Tibial nerve (tissue), 4 donors: Measurements from ENCODE around the gene KRT16. TPM values are rescaled to one million over a fixed set of nuclear protein-coding genes. Genes with fewer than 3 reads are reported as not detected.

ENCODE experiments used
- DNase-seq, 2 donors: peaks; one replicate each; pipeline ENCODE4 v3.0.0-alpha.2; 2019; ENCODE audit warnings: low spot score in 2 of 2
- H3K27ac ChIP-seq, 4 donors: fragments of 200-600 bp; sonication (generic) in 3 of 4; one replicate each; pipeline ENCODE4 v1.5.1; 2017 to 2019; ENCODE audit warnings: mild to moderate bottlenecking in 1 of 4
- H3K27me3 ChIP-seq, 2 donors: fragments of 200-600 bp; sonication (generic) in 1 of 2; one replicate each; pipeline versions ENCODE4 v1.5.1 to v1.6.0; 2017 to 2019
- H3K36me3 ChIP-seq, 3 donors: fragments of 200-600 bp; sonication (generic); one replicate each; pipeline ENCODE4 v1.5.1; 2018 to 2019
- H3K4me1 ChIP-seq, 4 donors: fragments of 200-600 bp; sonication (generic) in 3 of 4; one replicate each; pipeline ENCODE4 v1.5.1; 2017 to 2019
- H3K4me3 ChIP-seq, 4 donors: fragments of 200-600 bp; sonication (generic) in 3 of 4; one replicate each; pipeline ENCODE4 v1.5.1; 2017 to 2019; ENCODE audit warnings: mild to moderate bottlenecking in 1 of 4, moderate library complexity in 1 of 4
- H3K9me3 ChIP-seq, 4 donors: fragments of 200-600 bp; sonication (generic) in 3 of 4; one replicate each; pipeline ENCODE4 v1.5.1; 2017 to 2019
- CTCF ChIP-seq, 5 experiments: fragments of 200-600 bp in 3 of 5; fragments of 450-650 bp in 2 of 5; sonication (generic) in 3 of 5; IDR thresholded peaks; one replicate each; pipeline ENCODE4 v1.5.1; 2016 to 2019; ENCODE audit warnings: antibody characterized with exemption in 5 of 5, mild to moderate bottlenecking in 3 of 5, moderate library complexity in 2 of 5
- EP300 ChIP-seq, 2 donors: sonication (generic); formaldehyde crosslinking; IDR thresholded peaks; one replicate each; pipeline ENCODE4 v1.6.1; 2017; ENCODE audit warnings: antibody characterized with exemption in 2 of 2, mild to moderate bottlenecking in 1 of 2
- POLR2A ChIP-seq, 2 donors: fragments of 450-650 bp; IDR thresholded peaks; one replicate each; pipeline ENCODE4 v1.6.1; 2017; ENCODE audit warnings: antibody characterized with exemption in 2 of 2, mild to moderate bottlenecking in 2 of 2, moderate library complexity in 2 of 2
- WGBS, 2 donors: methylation state at CpG; one replicate each; pipeline ENCODE4 v1.1.5; 2018; 5-methylcytosine and 5-hydroxymethylcytosine counted together
- total RNA-seq, 4 donors: library from RNA; depleted of rRNA; stranded (reverse); fragments of >200 nt; gene quantifications; one replicate each; pipeline ENCODE4 v1.1.0, GENCODE V29; 2016

KRT16 gene
- total RNA-seq, 4 donors from 2014 or later, result 2.4 to 12.6 (median 6.6) TPM; not detected in 1

GRCh38 chr17:41653892-41654677 lies 41.5 kb upstream of the KRT16 start:
- 71 to 76% methylated on average over 2 to 10 of the region's 14 CpGs for WGBS, 2 donors
- H3K27ac ChIP-seq, result peak overlapping the region in 3 of 4 donors; percentile 79 to 86 (median 80)
- no peaks in the 10 kb centered on the region for H3K36me3 ChIP-seq
- H3K4me1 ChIP-seq, result peaks cover 0 to 62% (median 11%) of the 10 kb centered on the region in 4 donors
- no peaks in the 10 kb centered on the region for H3K9me3 ChIP-seq
- H3K27me3 ChIP-seq, result no peaks in the 10 kb centered on the region
- TF ChIP-seq POLR2A (IDR thresholded peaks at IDR 0.05) (no peak), CTCF (IDR thresholded peaks at IDR 0.05) (no peak), EP300 (IDR thresholded peaks at IDR 0.05) (peak in 1 of 2 donors; percentile 6)
- H3K4me3 ChIP-seq, result no peak overlapping the region
- DNase-seq, result no peak

- H3K4me3 ChIP-seq, result no peak overlapping the region
- no peaks in the 10 kb centered on the region for H3K27me3 ChIP-seq
- TF ChIP-seq POLR2A (IDR thresholded peaks at IDR 0.05) (no peak), CTCF (IDR thresholded peaks at IDR 0.05) (no peak), EP300 (IDR thresholded peaks at IDR 0.05) (no peak)
- H3K4me1 ChIP-seq, result peaks cover 0 to 65% (median 12%) of the 10 kb centered on the region in 4 donors
- 93% methylated on average over 5 of the region's 5 CpGs for WGBS, 2 donors
- H3K27ac ChIP-seq, result peak overlapping the region in 2 of 4 donors; percentile 79 to 86
- DNase-seq, result no peak
- no peaks in the 10 kb centered on the region for H3K9me3 ChIP-seq
- H3K36me3 ChIP-seq, result no peaks in the 10 kb centered on the region
Measured at GRCh38 chr17:41653421-41653820, 40.9 kb upstream of the KRT16 start.

- TF ChIP-seq POLR2A (IDR thresholded peaks at IDR 0.05) (no peak), EP300 (IDR thresholded peaks at IDR 0.05) (no peak), CTCF (IDR thresholded peaks at IDR 0.05) (no peak)
- no peaks in the 10 kb centered on the region for H3K9me3 ChIP-seq
- H3K27ac ChIP-seq, result peak overlapping the region in 2 of 4 donors; percentile 79 to 86
- no peaks in the 10 kb centered on the region for H3K36me3 ChIP-seq
- H3K27me3 ChIP-seq, result no peaks in the 10 kb centered on the region
- H3K4me1 ChIP-seq, result peaks cover 0 to 69% (median 17%) of the 10 kb centered on the region in 4 donors
- WGBS, 2 donors, result 78 to 82% methylated on average over 4 to 5 of the region's 5 CpGs
- DNase-seq, result no peak
- H3K4me3 ChIP-seq, result no peak overlapping the region
Measured at GRCh38 chr17:41652461-41652970, 39.9 kb upstream of the KRT16 start.

- Histone ChIP-seq H3K36me3 (no peaks in the 10 kb centered on the region), H3K4me1 (peaks cover 0 to 63% (median 16%) of the 10 kb centered on the region in 4 donors), H3K27ac (peak overlapping the region; percentile 60 to 86 (median 78)), H3K27me3 (no peaks in the 10 kb centered on the region), H3K9me3 (no peaks in the 10 kb centered on the region), H3K4me3 (no peak overlapping the region)
- peak; percentile 52 to 57 for TF ChIP-seq EP300 (IDR thresholded peaks at IDR 0.05)
- no peak for TF ChIP-seq CTCF (IDR thresholded peaks at IDR 0.05)
- no peak for TF ChIP-seq POLR2A (IDR thresholded peaks at IDR 0.05)
- no peak for DNase-seq
- WGBS, 2 donors, result 63 to 74% methylated on average over 6 to 13 of the region's 13 CpGs
Measured at GRCh38 chr17:41651625-41652460, 39.3 kb upstream of the KRT16 start.
